Trophoblast cell (in vitro differentiated cells and primary cell): Measurements from ENCODE around the gene TSPAN33.

Experiments used
- DNase-seq, 2 donors: peaks; one replicate each; pipeline ENCODE4 v3.0.0-alpha.2; 2016
- H2AFZ ChIP-seq: 2 replicates; pipeline ENCODE4 v1.6.1; 2013; ENCODE audit warnings: low read length, moderate library complexity, mild to moderate bottlenecking; ENCODE audit not compliant: insufficient read depth, poor library complexity
- H2AK5ac ChIP-seq: 2 replicates; pipeline ENCODE4 v1.6.1; 2013; ENCODE audit warnings: mild to moderate bottlenecking, low read length
- H2BK120ac ChIP-seq: 2 replicates; pipeline ENCODE4 v1.6.1; 2013; ENCODE audit warnings: low read length, mild to moderate bottlenecking, moderate library complexity; ENCODE audit not compliant: insufficient read depth, poor library complexity
- H2BK12ac ChIP-seq: 2 replicates; pipeline ENCODE4 v1.6.1; 2013; ENCODE audit warnings: mild to moderate bottlenecking, low read length, moderate library complexity
- H2BK5ac ChIP-seq: 2 replicates; pipeline ENCODE4 v1.6.1; 2013; ENCODE audit warnings: low read length, low read depth, moderate library complexity, mild to moderate bottlenecking; ENCODE audit not compliant: poor library complexity
- H3K14ac ChIP-seq: 2 replicates; pipeline ENCODE4 v1.6.1; 2013; ENCODE audit warnings: mild to moderate bottlenecking, low read length
- H3K18ac ChIP-seq: 2 replicates; pipeline ENCODE4 v1.6.1; 2013; ENCODE audit warnings: mild to moderate bottlenecking, low read length
- H3K23ac ChIP-seq: 2 replicates; pipeline ENCODE4 v1.6.1; 2013; ENCODE audit warnings: low read length
- H3K27ac ChIP-seq: 2 replicates; pipeline ENCODE4 v1.5.1; 2013; ENCODE audit warnings: low read depth, mild to moderate bottlenecking, inconsistent platforms, low read length, moderate library complexity
- H3K27me3 ChIP-seq: 2 replicates; pipeline ENCODE4 v1.6.1; 2013; ENCODE audit warnings: inconsistent platforms, mild to moderate bottlenecking, low read length, moderate library complexity; ENCODE audit not compliant: insufficient read depth
- H3K36me3 ChIP-seq, 2 experiments: 1 replicate in 1 of 2; 2 replicates in 1 of 2; pipeline ENCODE4 v1.6.1; 2013; ENCODE audit warnings: low read length in 2 of 2, mild to moderate bottlenecking in 2 of 2, moderate library complexity in 1 of 2; ENCODE audit not compliant: insufficient read depth in 2 of 2, control insufficient read depth in 1 of 2
- H3K4ac ChIP-seq: 2 replicates; pipeline ENCODE4 v1.6.1; 2013; ENCODE audit warnings: low read depth, mild to moderate bottlenecking, low read length, moderate library complexity
- H3K4me1 ChIP-seq, 2 experiments: 1 replicate in 1 of 2; 2 replicates in 1 of 2; pipeline ENCODE4 v1.6.1; 2013; ENCODE audit warnings: low read length in 2 of 2, mild to moderate bottlenecking in 2 of 2, moderate library complexity in 1 of 2; ENCODE audit not compliant: insufficient read depth in 2 of 2, control insufficient read depth in 1 of 2
- H3K4me2 ChIP-seq: 2 replicates; pipeline ENCODE4 v1.6.1; 2013; ENCODE audit warnings: inconsistent platforms, mild to moderate bottlenecking, low read length, moderate library complexity
- H3K4me3 ChIP-seq: 2 replicates; pipeline ENCODE4 v1.5.1; 2013; ENCODE audit warnings: mild to moderate bottlenecking, low read depth, low read length, inconsistent platforms
- H3K79me1 ChIP-seq: one replicate; pipeline ENCODE4 v1.6.1; 2013; ENCODE audit warnings: low read length
- H3K79me2 ChIP-seq: 2 replicates; pipeline ENCODE4 v1.6.1; 2013; ENCODE audit warnings: low read length, mild to moderate bottlenecking; ENCODE audit not compliant: control insufficient read depth, insufficient read depth, poor library complexity
- H3K9ac ChIP-seq: 2 replicates; pipeline ENCODE4 v1.6.1; 2013; ENCODE audit warnings: mild to moderate bottlenecking, low read length
- H3K9me3 ChIP-seq: 2 replicates; pipeline ENCODE4 v1.6.1; 2013; ENCODE audit warnings: low read depth, mild to moderate bottlenecking, control low read depth, inconsistent platforms, low read length; ENCODE audit not compliant: insufficient read depth
- H4K12ac ChIP-seq: 2 replicates; pipeline ENCODE4 v1.6.1; 2013; ENCODE audit warnings: low read depth, mild to moderate bottlenecking, low read length, moderate library complexity
- H4K8ac ChIP-seq: 2 replicates; pipeline ENCODE4 v1.6.1; 2013; ENCODE audit warnings: low read depth, mild to moderate bottlenecking, low read length, moderate library complexity
- H4K91ac ChIP-seq: one replicate; pipeline ENCODE4 v1.6.1; 2013; ENCODE audit warnings: low read depth, mild to moderate bottlenecking, low read length, moderate library complexity
- WGBS: extraction: QIAGEN DNeasy Blood & Tissue Kit; methylation state at CpG from one replicate; pipeline ENCODE4 v1.1.7; 2013; ENCODE audit warnings: missing lambda C conversion rate; ENCODE audit not compliant: insufficient read length, insufficient coverage; ENCODE audit errors: extremely low coverage; 5-methylcytosine and 5-hydroxymethylcytosine counted together

The TSPAN33 gene

GRCh38 chr7:129193892-129194291, 49.4 kb downstream of the TSPAN33 start:
- Histone ChIP-seq H3K27me3 (no peaks in the 10 kb centered on the region), H2BK5ac (no peak overlapping the region), H3K36me3 (no peaks in the 10 kb centered on the region), H2AK5ac (no peak overlapping the region), H3K4me3 (no peak overlapping the region), H3K9ac (no peak overlapping the region), H3K14ac (no peak overlapping the region), H2AFZ (no peak overlapping the region), H2BK120ac (no peak overlapping the region), H3K79me2 (peaks cover 7% of the 10 kb centered on the region), H3K79me1 (peaks cover 5% of the 10 kb centered on the region), H3K27ac (no peak overlapping the region), H3K23ac (no peak overlapping the region), H3K4ac (no peak overlapping the region), H2BK12ac (no peak overlapping the region), H3K4me1 (peaks cover 8 to 10% of the 10 kb centered on the region in 2 experiments), H4K12ac (no peak overlapping the region), H3K4me2 (no peak overlapping the region), H4K91ac (no peak overlapping the region), H3K9me3 (no peaks in the 10 kb centered on the region), H3K18ac (no peak overlapping the region), H4K8ac (no peak overlapping the region)
- no CpG with 5 or more reads among the region's 3 CpGs for WGBS
- DNase-seq, result no peak

DNA sequence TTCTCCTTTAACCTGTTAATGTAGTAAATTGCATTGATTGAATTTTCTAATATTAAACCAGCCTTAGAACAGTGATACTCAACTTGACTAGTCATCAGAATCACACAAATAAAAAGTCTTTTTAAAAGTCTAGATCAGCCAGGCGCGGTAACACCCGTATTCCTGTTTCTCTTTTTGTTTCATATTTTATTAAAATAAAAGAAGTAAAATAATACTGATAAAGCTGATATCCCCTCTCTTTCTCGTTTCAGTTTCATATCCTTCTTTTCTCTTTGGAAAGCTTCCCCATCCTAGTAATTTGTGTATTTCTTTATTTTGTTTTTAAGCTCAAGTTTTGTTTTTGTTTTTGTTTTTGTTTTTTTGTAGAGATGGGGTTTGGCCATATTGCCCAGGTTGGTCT, 53.3 kb downstream of the TSPAN33 start:
- H4K8ac ChIP-seq, result no peak overlapping the region
- H2BK12ac ChIP-seq, result no peak overlapping the region
- no peak overlapping the region for H3K4me2 ChIP-seq
- H3K4ac ChIP-seq, result no peak overlapping the region
- no peak overlapping the region for H2BK5ac ChIP-seq
- no peaks in the 10 kb centered on the region for H3K36me3 ChIP-seq
- H3K23ac ChIP-seq, result no peak overlapping the region
- H3K9ac ChIP-seq, result no peak overlapping the region
- no peak overlapping the region for H3K18ac ChIP-seq
- H3K27ac ChIP-seq, result no peak overlapping the region
- H2AK5ac ChIP-seq, result no peak overlapping the region
- H2AFZ ChIP-seq, result no peak overlapping the region
- no peak overlapping the region for H4K91ac ChIP-seq
- H3K14ac ChIP-seq, result no peak overlapping the region
- WGBS, result no CpG with 5 or more reads among the region's 4 CpGs
- no peak overlapping the region for H3K4me3 ChIP-seq
- no peak overlapping the region for H2BK120ac ChIP-seq
- no peaks in the 10 kb centered on the region for H3K79me2 ChIP-seq
- DNase-seq, result no peak
- no peak overlapping the region for H4K12ac ChIP-seq
- H3K9me3 ChIP-seq, result no peaks in the 10 kb centered on the region
- H3K27me3 ChIP-seq, result no peaks in the 10 kb centered on the region
- no peaks in the 10 kb centered on the region for H3K79me1 ChIP-seq
- H3K4me1 ChIP-seq, result no peaks in the 10 kb centered on the region

DNA sequence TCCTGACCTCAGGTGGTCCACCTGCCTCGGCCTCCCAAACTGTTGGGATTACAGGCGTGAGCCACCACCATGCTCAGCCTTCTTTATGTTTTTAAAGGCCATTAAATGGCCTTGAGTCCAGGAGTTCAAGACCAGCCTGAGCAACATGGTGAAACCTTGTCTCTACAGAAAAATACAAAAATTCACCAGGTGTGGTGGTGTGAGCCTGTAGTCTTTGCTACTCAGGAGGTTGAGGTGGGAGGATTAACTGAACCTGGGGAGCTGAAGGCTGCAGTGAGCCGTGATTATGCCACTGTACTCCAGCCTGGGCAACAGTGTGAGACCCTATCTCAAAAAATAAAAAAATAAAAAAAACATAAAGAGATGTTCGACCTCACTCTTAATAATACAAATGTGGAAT, 54.9 kb downstream of the TSPAN33 start:
- Histone ChIP-seq H3K36me3 (peaks cover 0 to 3% of the 10 kb centered on the region in 2 experiments), H3K27ac (no peak overlapping the region), H3K27me3 (no peaks in the 10 kb centered on the region), H3K79me1 (no peaks in the 10 kb centered on the region), H3K9me3 (no peaks in the 10 kb centered on the region), H2AK5ac (no peak overlapping the region), H3K79me2 (no peaks in the 10 kb centered on the region), H3K18ac (no peak overlapping the region), H3K9ac (no peak overlapping the region), H2AFZ (no peak overlapping the region), H3K4me2 (no peak overlapping the region), H3K4me3 (no peak overlapping the region), H3K23ac (no peak overlapping the region), H2BK5ac (no peak overlapping the region), H3K14ac (no peak overlapping the region), H4K91ac (no peak overlapping the region), H3K4ac (no peak overlapping the region), H4K8ac (no peak overlapping the region), H2BK120ac (no peak overlapping the region), H3K4me1 (no peaks in the 10 kb centered on the region), H2BK12ac (no peak overlapping the region), H4K12ac (no peak overlapping the region)
- no peak for DNase-seq
- WGBS, result no CpG with 5 or more reads among the region's 4 CpGs

DNA sequence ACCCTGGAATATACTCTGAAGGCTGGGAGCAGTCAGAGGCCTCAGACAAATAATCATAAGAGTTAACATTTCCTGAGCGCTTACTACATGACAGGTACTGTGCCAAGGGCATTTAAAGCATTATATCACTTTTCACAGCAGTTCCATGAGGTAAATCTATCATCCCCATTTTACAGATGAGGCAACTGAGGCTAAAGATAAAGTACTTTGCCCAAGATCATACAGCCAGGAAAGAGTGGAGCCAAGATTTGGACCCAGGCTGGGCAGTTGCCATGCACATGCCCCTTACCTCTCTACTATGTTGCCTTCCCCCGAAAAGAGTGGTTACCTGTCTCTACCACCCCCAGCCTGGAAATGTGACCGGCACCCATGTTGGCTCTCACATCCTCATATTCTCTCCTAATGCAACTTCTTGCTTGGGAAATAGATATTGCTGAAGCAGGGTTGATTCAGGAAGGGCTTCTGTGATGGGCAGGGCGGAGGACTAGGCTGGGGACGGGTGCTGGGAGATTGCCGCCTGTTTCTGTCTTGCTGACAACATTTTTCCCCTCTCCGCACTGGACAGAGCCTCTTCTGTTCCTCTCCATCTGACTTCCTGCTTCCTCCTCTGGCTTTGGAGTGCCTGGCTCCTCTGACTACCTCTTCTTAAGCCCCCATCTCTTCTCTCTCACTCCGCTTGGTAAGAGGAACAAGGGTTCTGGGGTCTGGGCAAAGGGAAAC, 57.7 kb downstream of the TSPAN33 start:
- H3K18ac ChIP-seq, result no peak overlapping the region
- H2BK12ac ChIP-seq, result no peak overlapping the region
- no peaks in the 10 kb centered on the region for H3K27me3 ChIP-seq
- H3K79me1 ChIP-seq, result no peaks in the 10 kb centered on the region
- H3K4ac ChIP-seq, result no peak overlapping the region
- peaks cover 19 to 20% of the 10 kb centered on the region in 2 experiments for H3K36me3 ChIP-seq
- DNase-seq, result no peak
- no peak overlapping the region for H2AFZ ChIP-seq
- H2BK120ac ChIP-seq, result no peak overlapping the region
- no peak overlapping the region for H2AK5ac ChIP-seq
- no peak overlapping the region for H3K27ac ChIP-seq
- no peak overlapping the region for H2BK5ac ChIP-seq
- H3K14ac ChIP-seq, result no peak overlapping the region
- no peak overlapping the region for H3K9ac ChIP-seq
- no peaks in the 10 kb centered on the region for H3K9me3 ChIP-seq
- H3K4me1 ChIP-seq, result no peaks in the 10 kb centered on the region
- H4K91ac ChIP-seq, result no peak overlapping the region
- H3K79me2 ChIP-seq, result no peaks in the 10 kb centered on the region
- H3K4me2 ChIP-seq, result no peak overlapping the region
- no CpG with 5 or more reads among the region's 8 CpGs for WGBS
- H3K4me3 ChIP-seq, result no peak overlapping the region
- no peak overlapping the region for H3K23ac ChIP-seq
- no peak overlapping the region for H4K8ac ChIP-seq
- H4K12ac ChIP-seq, result no peak overlapping the region
